Glutamatergic neuron (in vitro differentiated cells): ENCODE results near the gene FAM187B. TPM values are rescaled to one million over a fixed set of nuclear protein-coding genes. Genes with fewer than 3 reads are reported as not detected.

Experiments
- DNase-seq: peaks from one replicate; pipeline ENCODE4 v3.0.0; 2022
- H3K27ac Mint-ChIP-seq: one replicate; pipeline ENCODE4 v1.8.0; 2020; ENCODE audit warnings: mild to moderate bottlenecking, mixed read lengths, inconsistent platforms; ENCODE audit not compliant: unreplicated experiment
- H3K27me3 Mint-ChIP-seq: one replicate; pipeline ENCODE4 v1.8.0; 2020; ENCODE audit warnings: mild to moderate bottlenecking, moderate library complexity, mixed read lengths, inconsistent platforms; ENCODE audit not compliant: unreplicated experiment
- H3K36me3 Mint-ChIP-seq: one replicate; pipeline ENCODE4 v1.8.0; 2020; ENCODE audit warnings: mild to moderate bottlenecking, mixed read lengths, inconsistent platforms; ENCODE audit not compliant: unreplicated experiment
- H3K4me1 Mint-ChIP-seq: one replicate; pipeline ENCODE4 v1.8.0; 2020; ENCODE audit warnings: mild to moderate bottlenecking, low read depth, mixed read lengths, inconsistent platforms; ENCODE audit not compliant: unreplicated experiment
- H3K4me3 Mint-ChIP-seq: one replicate; pipeline ENCODE4 v1.8.0; 2020; ENCODE audit warnings: mild to moderate bottlenecking, mixed read lengths, inconsistent platforms; ENCODE audit not compliant: unreplicated experiment
- H3K9me3 Mint-ChIP-seq: one replicate; pipeline ENCODE4 v1.8.0; 2020; ENCODE audit warnings: mild to moderate bottlenecking, moderate library complexity, mixed read lengths, inconsistent platforms; ENCODE audit not compliant: unreplicated experiment
- total RNA-seq: library from RNA; stranded (reverse); fragmentation: NEBNext Ultra II Directional; extraction: Animal tissue kit (Norgen Biotek cat#: 25700); gene quantifications from one replicate; pipeline ENCODE4 v1.2.1, GENCODE V29; 2021; ENCODE audit not compliant: unreplicated experiment
- TF ChIP-seq, protein P1 (sequence below): fragments of 200-600 bp; sonication (generic); IDR thresholded peaks from one replicate; pipeline ENCODE4 v1.5.0; 2021; ENCODE audit not compliant: partially characterized antibody, unreplicated experiment

The FAM187B gene
- total RNA-seq, 1 donor from 2014 or later: not detected

DNA sequence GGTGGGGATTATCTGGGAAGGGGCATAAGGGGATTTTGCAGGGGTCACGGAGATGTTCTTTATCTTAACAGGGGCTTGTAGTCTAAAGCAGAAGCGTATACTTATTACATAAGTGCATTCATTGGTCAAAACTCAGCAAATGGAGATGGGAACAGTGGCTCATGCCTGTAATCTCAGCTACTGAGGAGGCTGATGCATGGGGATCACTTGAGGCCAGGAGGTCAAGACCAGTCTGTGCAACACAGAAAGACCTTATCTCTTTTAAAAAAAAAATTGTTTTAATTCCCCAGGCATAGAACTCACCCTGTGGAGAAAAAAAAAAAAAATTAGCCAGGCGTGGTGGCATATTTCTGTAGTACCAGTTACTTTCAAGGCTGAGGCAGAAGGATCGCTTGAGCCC lies 18.9 kb downstream of the FAM187B start:
- TF ChIP-seq, protein P1, sequence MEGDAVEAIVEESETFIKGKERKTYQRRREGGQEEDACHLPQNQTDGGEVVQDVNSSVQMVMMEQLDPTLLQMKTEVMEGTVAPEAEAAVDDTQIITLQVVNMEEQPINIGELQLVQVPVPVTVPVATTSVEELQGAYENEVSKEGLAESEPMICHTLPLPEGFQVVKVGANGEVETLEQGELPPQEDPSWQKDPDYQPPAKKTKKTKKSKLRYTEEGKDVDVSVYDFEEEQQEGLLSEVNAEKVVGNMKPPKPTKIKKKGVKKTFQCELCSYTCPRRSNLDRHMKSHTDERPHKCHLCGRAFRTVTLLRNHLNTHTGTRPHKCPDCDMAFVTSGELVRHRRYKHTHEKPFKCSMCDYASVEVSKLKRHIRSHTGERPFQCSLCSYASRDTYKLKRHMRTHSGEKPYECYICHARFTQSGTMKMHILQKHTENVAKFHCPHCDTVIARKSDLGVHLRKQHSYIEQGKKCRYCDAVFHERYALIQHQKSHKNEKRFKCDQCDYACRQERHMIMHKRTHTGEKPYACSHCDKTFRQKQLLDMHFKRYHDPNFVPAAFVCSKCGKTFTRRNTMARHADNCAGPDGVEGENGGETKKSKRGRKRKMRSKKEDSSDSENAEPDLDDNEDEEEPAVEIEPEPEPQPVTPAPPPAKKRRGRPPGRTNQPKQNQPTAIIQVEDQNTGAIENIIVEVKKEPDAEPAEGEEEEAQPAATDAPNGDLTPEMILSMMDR: no peak
- DNase-seq: no peak
- no peak overlapping the region for H3K27ac Mint-ChIP-seq
- H3K27me3 Mint-ChIP-seq: no peaks in the 10 kb centered on the region
- no peaks in the 10 kb centered on the region for H3K36me3 Mint-ChIP-seq
- H3K9me3 Mint-ChIP-seq: peaks cover 4% of the 10 kb centered on the region
- no peaks in the 10 kb centered on the region for H3K4me1 Mint-ChIP-seq
- H3K4me3 Mint-ChIP-seq: no peak overlapping the region

DNA sequence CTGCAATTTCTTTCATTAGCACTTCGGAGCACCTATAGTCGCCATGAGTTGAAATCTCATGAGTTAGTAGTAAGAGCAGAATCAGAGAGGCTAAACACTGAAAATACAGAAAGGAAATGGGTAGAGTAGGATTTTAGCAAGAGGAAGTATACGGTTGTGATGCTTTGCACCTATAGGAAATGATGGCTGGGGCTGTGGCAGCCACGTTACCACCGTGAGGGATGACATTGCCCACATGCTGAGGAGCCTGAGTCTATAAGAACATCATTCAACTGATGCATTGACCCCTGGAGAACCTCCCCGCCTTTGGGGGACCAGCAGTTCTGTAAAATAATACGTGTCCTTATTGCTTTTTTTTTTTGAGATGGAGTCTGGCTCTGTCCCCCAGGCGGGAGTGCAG lies 20.4 kb downstream of the FAM187B start:
- no peaks in the 10 kb centered on the region for H3K36me3 Mint-ChIP-seq
- no peak overlapping the region for H3K27ac Mint-ChIP-seq
- H3K27me3 Mint-ChIP-seq: no peaks in the 10 kb centered on the region
- TF ChIP-seq, protein P1: no peak
- no peak overlapping the region for H3K4me3 Mint-ChIP-seq
- peaks cover under 1% of the 10 kb centered on the region for H3K4me1 Mint-ChIP-seq
- peaks cover 4% of the 10 kb centered on the region for H3K9me3 Mint-ChIP-seq
- no peak for DNase-seq

DNA sequence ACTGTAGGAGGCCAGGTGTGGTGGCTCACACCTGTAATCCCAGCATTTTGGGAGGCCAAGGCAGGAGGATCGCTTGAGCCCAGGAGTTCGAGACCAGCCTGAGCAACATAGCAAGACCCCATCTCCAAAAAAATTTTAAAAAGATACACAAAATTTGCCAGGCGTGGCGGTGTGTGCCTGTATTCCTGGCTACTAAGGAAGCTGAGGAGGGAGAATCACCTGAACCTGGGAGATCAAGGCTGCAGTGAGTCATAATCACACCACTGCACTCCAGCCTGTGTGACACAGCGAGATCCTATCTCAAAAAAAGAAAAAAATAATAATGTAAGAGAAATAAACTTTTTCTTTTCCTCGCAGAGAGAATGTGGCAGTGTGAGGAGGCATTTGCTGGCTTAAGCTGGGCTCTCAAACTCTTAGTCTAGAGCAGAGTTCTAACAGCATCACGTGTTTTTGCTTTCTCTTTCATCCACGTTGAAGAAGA lies 21.1 kb downstream of the FAM187B start:
- Mint-ChIP-seq H3K27ac (no peak overlapping the region), H3K4me1 (peaks cover 6% of the 10 kb centered on the region), H3K9me3 (peaks cover 4% of the 10 kb centered on the region), H3K36me3 (no peaks in the 10 kb centered on the region), H3K27me3 (no peaks in the 10 kb centered on the region), H3K4me3 (no peak overlapping the region)
- TF ChIP-seq, protein P1: no peak
- DNase-seq: no peak

DNA sequence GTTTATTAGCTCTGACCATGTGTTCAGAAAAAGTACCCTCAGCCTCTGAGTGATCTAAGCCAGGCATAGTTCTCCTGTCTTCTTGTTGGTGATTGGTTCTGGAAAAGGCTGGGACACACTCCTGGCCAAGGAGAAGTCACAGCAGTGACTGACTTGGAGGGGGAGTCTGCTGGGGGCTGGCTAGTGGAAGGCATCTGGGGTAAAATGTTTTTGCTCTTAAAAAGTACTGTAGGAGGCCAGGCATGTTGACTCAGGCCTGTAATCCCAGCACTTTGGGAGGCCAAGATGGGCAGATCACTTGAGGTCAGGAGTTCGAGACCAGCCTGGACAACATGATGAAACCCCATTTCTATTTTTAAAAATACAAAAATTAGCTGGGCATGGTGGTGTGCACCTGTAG lies 21.7 kb downstream of the FAM187B start:
- Mint-ChIP-seq H3K27me3 (no peaks in the 10 kb centered on the region), H3K36me3 (no peaks in the 10 kb centered on the region), H3K4me1 (peaks cover 6% of the 10 kb centered on the region), H3K4me3 (no peak overlapping the region), H3K27ac (no peak overlapping the region), H3K9me3 (peaks cover 3% of the 10 kb centered on the region)
- TF ChIP-seq, protein P1: no peak
- no peak for DNase-seq

DNA sequence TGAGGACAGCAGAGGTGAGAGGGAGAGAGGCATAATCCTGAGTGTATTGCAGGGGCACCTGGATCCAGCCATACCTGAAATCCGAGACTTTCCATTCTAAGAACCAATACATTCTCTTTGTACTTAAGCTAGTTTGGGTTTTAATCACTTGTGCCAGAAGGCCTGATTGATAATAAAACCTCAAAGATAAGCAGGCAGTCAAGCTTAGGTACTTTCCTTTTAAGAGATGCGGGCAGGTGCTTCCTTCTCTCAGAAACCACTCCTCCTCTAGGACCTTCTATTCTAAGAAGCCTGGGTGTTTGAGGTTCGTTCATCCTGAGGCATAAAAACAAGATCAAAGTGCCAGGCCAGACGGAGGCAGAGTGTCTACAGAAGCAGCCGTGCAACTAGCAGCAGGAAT lies 22.2 kb downstream of the FAM187B start:
- no peak for DNase-seq
- Mint-ChIP-seq H3K27me3 (no peaks in the 10 kb centered on the region), H3K27ac (no peak overlapping the region), H3K9me3 (peaks cover 3% of the 10 kb centered on the region), H3K36me3 (no peaks in the 10 kb centered on the region), H3K4me1 (peaks cover 6% of the 10 kb centered on the region), H3K4me3 (no peak overlapping the region)
- TF ChIP-seq, protein P1: no peak
